AG09319 (cell line): ENCODE data around the gene C1orf232.

Experiments used
- DNase-seq: peaks from one replicate; pipeline ENCODE4 v3.0.0-alpha.2; 2010; ENCODE audit warnings: low read depth; ENCODE audit errors: extremely low read depth
- CTCF ChIP-seq: IDR thresholded peaks from 2 replicates; pipeline ENCODE4 v1.5.1; 2011; ENCODE audit warnings: low read depth, mild to moderate bottlenecking, inconsistent platforms, low read length, moderate library complexity

Gene C1orf232

DNA sequence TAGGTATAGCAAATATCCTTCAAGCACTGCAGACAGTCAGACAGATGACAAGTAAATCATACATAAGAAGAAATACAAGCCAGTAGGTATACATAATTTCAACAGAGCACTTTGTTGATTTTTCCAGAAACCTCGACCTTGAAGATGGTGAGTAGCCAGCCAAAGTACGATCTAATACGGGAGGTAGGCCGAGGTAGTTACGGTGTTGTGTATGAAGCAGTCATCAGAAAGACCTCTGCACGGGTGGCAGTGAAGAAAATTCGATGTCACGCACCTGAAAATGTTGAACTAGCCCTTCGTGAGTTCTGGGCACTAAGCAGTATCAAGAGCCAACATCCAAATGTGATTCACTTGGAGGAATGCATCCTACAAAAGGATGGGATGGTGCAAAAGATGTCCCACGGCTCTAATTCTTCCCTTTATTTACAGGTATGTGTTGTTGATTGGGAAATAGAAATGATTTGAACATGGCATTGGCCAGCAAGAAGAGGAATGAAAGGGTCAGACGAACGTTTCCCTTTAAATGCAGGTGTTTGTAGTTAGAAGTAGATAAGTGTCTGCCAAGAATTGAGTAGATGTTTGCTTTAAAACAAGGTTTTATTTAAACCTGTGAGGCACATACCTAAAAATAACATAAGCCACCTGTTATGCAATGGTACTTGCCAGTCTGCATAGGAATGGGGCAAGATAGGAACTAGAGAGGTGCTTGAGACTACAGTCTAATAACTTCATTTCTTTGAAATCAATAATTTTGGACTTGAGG is 54.4 kb downstream of the C1orf232 start:
- DNase-seq: no peak
- no peak for TF ChIP-seq CTCF
